Measurements from ENCODE around the gene PARD6B.

The PARD6B gene

DNA sequence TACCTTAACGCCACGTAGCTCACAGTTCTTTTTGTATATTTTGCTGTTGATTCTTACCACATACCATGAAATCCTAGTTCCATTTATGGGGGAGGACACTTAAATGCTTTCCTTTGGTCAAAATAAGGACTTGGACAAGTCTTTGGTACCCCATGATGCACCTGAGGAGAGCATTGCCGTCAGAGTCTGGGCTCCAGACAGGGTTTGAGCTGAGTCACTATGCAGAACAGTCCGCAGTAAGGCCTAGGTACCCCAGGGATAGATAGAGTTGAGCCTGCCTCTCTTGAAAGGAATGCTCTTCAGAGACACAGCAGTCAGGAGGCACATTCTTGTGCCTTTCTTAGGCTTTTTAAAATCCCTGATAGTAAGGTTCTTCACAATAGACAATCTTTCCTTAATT, 6.0 kb downstream of the PARD6B start:
- no peak overlapping the region for H3K9ac ChIP-seq (ENCODE audit: low read depth, low read length, poor library complexity, severe bottlenecking)
- H3K79me2 ChIP-seq (ENCODE audit: insufficient read depth, low read length), result peaks cover 10% of the 10 kb centered on the region; the same call in 1 of the 2 replicates
- H3K4me3 ChIP-seq (ENCODE audit: low read length, poor library complexity, severe bottlenecking), result no peak overlapping the region
- peaks cover 5% of the 10 kb centered on the region for H4K20me1 ChIP-seq (ENCODE audit: insufficient read depth, low read length, poor library complexity, severe bottlenecking)
- no peaks in the 10 kb centered on the region for H3F3A ChIP-seq (ENCODE audit: low read depth)
- H3K9me3 ChIP-seq (ENCODE audit: insufficient read depth, low read depth, low read length), result no peaks in the 10 kb centered on the region
- no peak overlapping the region for H2AFZ ChIP-seq (ENCODE audit: low read length)
- H3K36me3 ChIP-seq (ENCODE audit: insufficient read depth, low read length), result no peaks in the 10 kb centered on the region
- no peaks in the 10 kb centered on the region for H3K27me3 ChIP-seq (ENCODE audit: insufficient read depth, low read length, poor library complexity, severe bottlenecking)
- H3K4me2 ChIP-seq (ENCODE audit: low read depth, low read length, poor library complexity, severe bottlenecking), result no peak overlapping the region
- TF ChIP-seq CTCF (conservative IDR thresholded peaks at IDR 0.05; ENCODE audit: low read length), result no peak
- TF ChIP-seq EZH2phosphoT487 (IDR thresholded peaks at IDR 0.05; ENCODE audit: borderline replicate concordance), result no peak
- H3K9me2 ChIP-seq (replicated peaks; ENCODE audit: low read depth, low read length), result no peaks in the 10 kb centered on the region
- H3K4me1 ChIP-seq (ENCODE audit: insufficient read depth, low read length, poor library complexity, severe bottlenecking), result peaks cover 10% of the 10 kb centered on the region

GRCh38 chr20:50743087-50743486, 11.7 kb downstream of the PARD6B start:
- H3K9me2 ChIP-seq (replicated peaks; ENCODE audit: low read depth, low read length), result no peaks in the 10 kb centered on the region
- no peaks in the 10 kb centered on the region for H3K4me1 ChIP-seq (ENCODE audit: insufficient read depth, low read length, poor library complexity, severe bottlenecking)
- no peaks in the 10 kb centered on the region for H3K9me3 ChIP-seq (ENCODE audit: insufficient read depth, low read depth, low read length)
- no peak overlapping the region for H3K4me3 ChIP-seq (ENCODE audit: low read length, poor library complexity, severe bottlenecking)
- H4K20me1 ChIP-seq (ENCODE audit: insufficient read depth, low read length, poor library complexity, severe bottlenecking), result no peaks in the 10 kb centered on the region
- no peak overlapping the region for H2AFZ ChIP-seq (ENCODE audit: low read length)
- no peak overlapping the region for H3K4me2 ChIP-seq (ENCODE audit: low read depth, low read length, poor library complexity, severe bottlenecking)
- H3K27me3 ChIP-seq (ENCODE audit: insufficient read depth, low read length, poor library complexity, severe bottlenecking), result no peaks in the 10 kb centered on the region
- TF ChIP-seq EZH2phosphoT487 (IDR thresholded peaks at IDR 0.05; ENCODE audit: borderline replicate concordance) (no peak), CTCF (conservative IDR thresholded peaks at IDR 0.05; ENCODE audit: low read length) (no peak)
- no peak overlapping the region for H3K9ac ChIP-seq (ENCODE audit: low read depth, low read length, poor library complexity, severe bottlenecking)
- no peaks in the 10 kb centered on the region for H3K79me2 ChIP-seq (ENCODE audit: insufficient read depth, low read length)
- H3F3A ChIP-seq (ENCODE audit: low read depth), result no peaks in the 10 kb centered on the region
- H3K36me3 ChIP-seq (ENCODE audit: insufficient read depth, low read length), result no peaks in the 10 kb centered on the region

GRCh38 chr20:50744143-50744792, 12.9 kb downstream of the PARD6B start:
- no peaks in the 10 kb centered on the region for H4K20me1 ChIP-seq (ENCODE audit: insufficient read depth, low read length, poor library complexity, severe bottlenecking)
- H3K9ac ChIP-seq (ENCODE audit: low read depth, low read length, poor library complexity, severe bottlenecking), result no peak overlapping the region
- no peaks in the 10 kb centered on the region for H3F3A ChIP-seq (ENCODE audit: low read depth)
- H3K36me3 ChIP-seq (ENCODE audit: insufficient read depth, low read length), result no peaks in the 10 kb centered on the region; the same call in 1 of the 2 replicates
- H3K9me3 ChIP-seq (ENCODE audit: insufficient read depth, low read depth, low read length), result no peaks in the 10 kb centered on the region
- H3K9me2 ChIP-seq (replicated peaks; ENCODE audit: low read depth, low read length), result no peaks in the 10 kb centered on the region
- H2AFZ ChIP-seq (ENCODE audit: low read length), result no peak overlapping the region
- TF ChIP-seq EZH2phosphoT487 (IDR thresholded peaks at IDR 0.05; ENCODE audit: borderline replicate concordance) (no peak), CTCF (conservative IDR thresholded peaks at IDR 0.05; ENCODE audit: low read length) (no peak)
- H3K4me2 ChIP-seq (ENCODE audit: low read depth, low read length, poor library complexity, severe bottlenecking), result no peak overlapping the region
- H3K27me3 ChIP-seq (ENCODE audit: insufficient read depth, low read length, poor library complexity, severe bottlenecking), result no peaks in the 10 kb centered on the region
- no peak overlapping the region for H3K4me3 ChIP-seq (ENCODE audit: low read length, poor library complexity, severe bottlenecking)
- no peaks in the 10 kb centered on the region for H3K79me2 ChIP-seq (ENCODE audit: insufficient read depth, low read length)
- no peaks in the 10 kb centered on the region for H3K4me1 ChIP-seq (ENCODE audit: insufficient read depth, low read length, poor library complexity, severe bottlenecking)

Measured in Loucy (cell line).